Gastrocnemius medialis (tissue), 4 donors: ENCODE measurements around the gene MYH7B.

Experiments
- POLR2A ChIP-seq, 2 donors: fragments of 450-650 bp; IDR thresholded peaks; one replicate each; pipeline ENCODE4 v1.6.1; 2017; ENCODE audit warnings: antibody characterized with exemption in 2 of 2, mild to moderate bottlenecking in 2 of 2, moderate library complexity in 2 of 2
- TF ChIP-seq, protein P1 (sequence below), 5 experiments: fragments of 450-650 bp in 3 of 5; fragments of 200-600 bp in 2 of 5; sonication (generic) in 2 of 5; IDR thresholded peaks in 4 of 5; conservative IDR thresholded peaks in 1 of 5; 1 replicate in 4 of 5; 2 replicates in 1 of 5; pipeline ENCODE4 v1.5.1; 2016 to 2019; ENCODE audit warnings: antibody characterized with exemption in 5 of 5, mild to moderate bottlenecking in 3 of 5, moderate library complexity in 3 of 5

- TF ChIP-seq, protein P1, sequence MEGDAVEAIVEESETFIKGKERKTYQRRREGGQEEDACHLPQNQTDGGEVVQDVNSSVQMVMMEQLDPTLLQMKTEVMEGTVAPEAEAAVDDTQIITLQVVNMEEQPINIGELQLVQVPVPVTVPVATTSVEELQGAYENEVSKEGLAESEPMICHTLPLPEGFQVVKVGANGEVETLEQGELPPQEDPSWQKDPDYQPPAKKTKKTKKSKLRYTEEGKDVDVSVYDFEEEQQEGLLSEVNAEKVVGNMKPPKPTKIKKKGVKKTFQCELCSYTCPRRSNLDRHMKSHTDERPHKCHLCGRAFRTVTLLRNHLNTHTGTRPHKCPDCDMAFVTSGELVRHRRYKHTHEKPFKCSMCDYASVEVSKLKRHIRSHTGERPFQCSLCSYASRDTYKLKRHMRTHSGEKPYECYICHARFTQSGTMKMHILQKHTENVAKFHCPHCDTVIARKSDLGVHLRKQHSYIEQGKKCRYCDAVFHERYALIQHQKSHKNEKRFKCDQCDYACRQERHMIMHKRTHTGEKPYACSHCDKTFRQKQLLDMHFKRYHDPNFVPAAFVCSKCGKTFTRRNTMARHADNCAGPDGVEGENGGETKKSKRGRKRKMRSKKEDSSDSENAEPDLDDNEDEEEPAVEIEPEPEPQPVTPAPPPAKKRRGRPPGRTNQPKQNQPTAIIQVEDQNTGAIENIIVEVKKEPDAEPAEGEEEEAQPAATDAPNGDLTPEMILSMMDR (IDR thresholded peaks at IDR 0.05 in 4 of 5, conservative IDR thresholded peaks at IDR 0.05 in 1 of 5): no peak
- TF ChIP-seq POLR2A (IDR thresholded peaks at IDR 0.05): no peak
These were observed 11.7 kb upstream of the MYH7B start for GRCh38 chr20:34943808-34944567.
